AG10803 (cell line): ENCODE data around the gene UTF1.
"Not testable (repeated sequence)": the region's sequence is repeated elsewhere in the genome, so short reads cannot be mapped to it uniquely, and the experiment has no call there.

Experiments used
- DNase-seq: peaks from one replicate; pipeline ENCODE4 v3.0.0; 2010; ENCODE audit warnings: low read depth
- H3K4me3 ChIP-seq: 2 replicates; pipeline ENCODE4 v1.5.1; 2011; ENCODE audit warnings: mild to moderate bottlenecking, low read length, control low read depth
- CTCF ChIP-seq: conservative IDR thresholded peaks from 2 replicates; pipeline ENCODE4 v1.5.1; 2011; ENCODE audit warnings: mild to moderate bottlenecking, low read length, control low read depth, inconsistent platforms

The UTF1 gene

DNA sequence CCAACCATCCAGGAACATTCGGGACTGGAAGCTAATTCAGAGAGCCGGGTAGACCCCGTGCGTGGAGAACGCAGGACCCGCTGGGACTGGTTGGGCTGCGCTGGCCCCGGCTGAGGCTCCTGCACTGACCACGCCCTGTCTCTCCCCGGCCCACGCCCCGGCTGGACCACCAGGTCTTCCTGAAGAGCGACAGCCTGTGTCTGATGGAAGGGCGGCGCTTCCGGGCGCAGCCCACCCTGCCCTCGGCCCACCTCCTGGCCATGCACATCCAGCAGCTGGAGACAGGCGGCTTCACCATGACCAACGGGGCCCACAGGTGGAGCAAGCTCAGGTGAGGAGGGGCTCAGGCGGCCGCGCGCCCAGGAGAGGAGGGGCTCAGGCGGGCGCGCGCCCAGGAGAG lies 10.2 kb upstream of the UTF1 start:
- no peak for TF ChIP-seq CTCF
- H3K4me3 ChIP-seq: no peak overlapping the region
- DNase-seq: no peak

- no peak for TF ChIP-seq CTCF
- no peak overlapping the region for H3K4me3 ChIP-seq
- no peak for DNase-seq
Observed at GRCh38 chr10:133221331-133221730, 8.7 kb upstream of the UTF1 start.

DNA sequence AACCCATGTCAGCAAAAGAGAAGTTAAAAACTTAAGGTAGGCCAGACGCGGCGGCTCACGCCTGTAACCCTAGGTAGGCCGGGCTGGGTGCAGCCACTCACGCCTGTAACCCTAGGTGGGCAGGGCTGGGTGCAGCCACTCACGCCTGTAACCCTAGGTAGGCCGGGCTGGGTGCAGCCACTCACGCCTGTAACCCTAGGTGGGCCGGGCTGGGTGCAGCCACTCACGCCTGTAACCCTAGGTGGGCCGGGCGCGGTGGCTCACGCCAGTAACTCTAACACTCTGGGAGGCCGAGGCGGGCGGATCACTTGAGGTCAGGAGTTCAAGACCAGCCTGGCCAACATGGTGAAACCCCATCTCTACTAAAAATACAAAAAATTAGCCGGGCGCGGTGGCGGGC lies 8.3 kb upstream of the UTF1 start:
- not testable (repeated sequence) for H3K4me3 ChIP-seq, DNase-seq

DNA sequence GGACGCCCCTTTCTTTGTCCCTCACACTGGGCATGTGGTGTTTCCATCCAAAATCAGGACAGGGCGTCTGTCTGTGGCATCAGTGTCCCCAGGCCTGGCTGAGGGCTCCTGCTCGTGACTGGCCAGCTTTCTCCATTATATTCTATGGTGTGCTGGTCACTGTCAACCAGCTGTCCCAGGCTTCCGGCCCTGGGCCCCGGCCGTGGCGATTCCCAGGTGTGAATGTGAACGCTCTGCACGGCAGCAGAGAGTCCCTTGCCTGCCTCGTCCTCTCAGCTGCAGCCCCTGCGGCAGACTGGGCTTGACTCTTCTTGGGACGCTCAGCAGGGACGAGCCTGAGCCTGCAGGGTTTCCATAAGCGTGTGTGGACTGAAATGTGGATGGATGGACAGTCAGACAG lies 5.9 kb upstream of the UTF1 start:
- DNase-seq: no peak
- no peak for TF ChIP-seq CTCF
- H3K4me3 ChIP-seq: no peak overlapping the region

DNA sequence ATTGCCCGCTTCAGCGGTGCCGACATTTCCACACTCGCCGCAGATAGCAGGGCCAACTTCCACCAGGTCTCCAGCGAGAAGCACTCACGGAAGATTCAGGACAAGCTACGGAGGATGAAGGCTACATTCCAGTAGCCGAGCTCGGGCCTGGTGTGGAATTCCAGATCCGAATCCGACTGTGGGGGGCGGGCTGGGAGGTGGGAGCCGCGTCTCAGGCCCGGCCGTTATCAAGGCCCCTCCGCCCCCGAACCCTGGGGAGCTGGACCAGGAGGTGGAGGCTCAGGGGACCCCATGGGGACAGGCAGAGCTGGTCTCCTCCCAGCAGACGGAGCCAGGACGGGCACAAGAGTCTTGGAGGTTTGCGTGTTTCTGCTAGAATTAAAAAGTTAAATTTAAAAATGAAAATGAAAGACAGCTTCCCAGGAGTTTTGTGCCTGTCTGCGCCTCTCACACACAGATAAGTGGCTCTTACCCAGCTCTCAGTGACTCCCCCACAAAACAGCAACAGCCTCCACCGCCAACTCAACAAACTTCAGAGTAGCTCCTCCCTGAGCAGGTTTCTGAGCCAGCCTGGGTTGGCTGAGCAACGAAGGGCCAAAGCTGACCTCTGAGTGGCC lies 5.2 kb upstream of the UTF1 start:
- no peak for TF ChIP-seq CTCF
- no peak overlapping the region for H3K4me3 ChIP-seq
- DNase-seq: no peak

DNA sequence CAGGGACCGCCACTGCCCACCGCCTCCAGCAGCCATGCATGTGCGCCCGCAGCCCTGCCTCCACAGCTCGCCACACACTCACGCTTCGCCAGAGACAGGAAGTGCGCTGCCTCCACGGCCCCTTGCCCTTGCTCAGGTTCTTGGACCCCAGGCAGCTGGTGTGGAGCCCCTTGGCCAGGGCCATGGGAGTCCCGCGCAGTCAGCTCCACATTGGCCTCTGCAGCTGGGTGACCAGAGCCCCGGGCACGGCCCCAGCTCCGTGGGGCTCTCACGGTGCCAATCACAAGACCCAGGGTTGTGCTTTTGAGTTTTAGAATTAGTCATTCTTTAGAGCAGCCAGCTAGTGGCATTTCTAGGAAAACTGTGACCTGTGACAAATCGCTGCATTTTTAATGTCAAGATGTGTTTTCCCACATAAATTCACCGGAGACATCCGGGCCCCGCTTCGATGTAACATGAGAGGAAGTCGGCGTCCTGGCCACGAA lies 4.3 kb upstream of the UTF1 start:
- DNase-seq: no peak
- no peak overlapping the region for H3K4me3 ChIP-seq
- TF ChIP-seq CTCF: no peak

DNA sequence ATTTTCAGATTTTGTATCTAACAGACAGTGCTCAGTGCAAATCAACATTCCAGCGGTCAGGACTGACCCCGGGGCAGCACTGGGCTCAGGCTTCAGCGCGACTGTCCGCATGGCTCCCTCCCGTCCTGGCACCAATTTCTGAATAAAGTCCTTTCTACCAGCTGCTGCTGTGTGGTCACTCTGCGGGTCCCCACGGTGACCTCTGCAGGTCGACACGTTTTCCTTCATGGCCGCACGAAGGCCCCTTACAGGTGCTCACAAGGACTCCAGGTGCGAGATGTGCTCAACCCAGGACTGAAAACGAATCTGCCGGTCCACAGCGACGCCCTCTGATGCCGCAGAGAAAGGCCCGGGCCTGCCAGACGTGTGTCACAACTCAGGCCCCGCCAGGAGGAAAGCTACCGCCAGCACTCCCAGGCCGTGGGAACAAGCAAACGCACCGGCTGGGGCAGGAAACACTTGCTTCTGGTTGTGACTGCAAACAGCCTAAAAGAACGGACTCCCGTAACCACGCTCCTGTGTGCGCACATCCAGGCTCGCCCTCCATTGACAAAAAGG lies 3.7 kb upstream of the UTF1 start:
- no peak for DNase-seq
- TF ChIP-seq CTCF: no peak
- H3K4me3 ChIP-seq: no peak overlapping the region
